Esophagus (tissue), 2 donors: Measurements from ENCODE around the gene SDSL. TPM values are rescaled to one million over a fixed set of nuclear protein-coding genes. Genes with fewer than 3 reads are reported as not detected.

Experiments used
- H3K27ac ChIP-seq, 2 donors: one replicate each; pipeline ENCODE4 v1.5.1; 2013; ENCODE audit warnings: low read depth in 2 of 2, mild to moderate bottlenecking in 2 of 2, inconsistent platforms in 1 of 2, low read length in 1 of 2, moderate library complexity in 1 of 2
- H3K27me3 ChIP-seq, 2 donors: one replicate each; pipeline ENCODE4 v1.6.1; 2013; ENCODE audit warnings: low read length in 2 of 2, control low read depth in 1 of 2, mild to moderate bottlenecking in 1 of 2; ENCODE audit not compliant: insufficient read depth in 2 of 2, control insufficient read depth in 1 of 2
- H3K36me3 ChIP-seq, 2 donors: one replicate each; pipeline ENCODE4 v1.6.1; 2013; ENCODE audit warnings: low read length in 1 of 2; ENCODE audit not compliant: control insufficient read depth in 2 of 2, insufficient read depth in 2 of 2
- H3K4me1 ChIP-seq, 2 donors: one replicate each; pipeline ENCODE4 v1.6.1; 2013; ENCODE audit warnings: low read length in 1 of 2; ENCODE audit not compliant: control insufficient read depth in 2 of 2, insufficient read depth in 2 of 2
- H3K4me3 ChIP-seq, 2 donors: one replicate each; pipeline ENCODE4 v1.5.1; 2013; ENCODE audit warnings: low read length in 2 of 2, mild to moderate bottlenecking in 2 of 2, low read depth in 1 of 2, moderate library complexity in 1 of 2
- H3K9me3 ChIP-seq, 2 donors: one replicate each; pipeline ENCODE4 v1.6.1; 2013; ENCODE audit warnings: mild to moderate bottlenecking in 2 of 2, low read depth in 1 of 2, low read length in 1 of 2, moderate library complexity in 1 of 2; ENCODE audit not compliant: control insufficient read depth in 2 of 2, insufficient read depth in 1 of 2
- WGBS, 2 donors: extraction: QIAGEN DNeasy Blood & Tissue Kit; methylation state at CpG; one replicate each; pipeline ENCODE4 v1.1.7; 2013; 5-methylcytosine and 5-hydroxymethylcytosine counted together
- polyA plus RNA-seq, 2 donors: library from polyadenylated mRNA; stranded (reverse); fragments of 200-250 nt; gene quantifications; one replicate each; pipeline ENCODE4 v1.2.3, GENCODE V29; 2013
- donor health status: healthy with polysubstance abuse.
- donor health status: Bipolar disorder and iron deficiency.

Gene SDSL
- polyA plus RNA-seq, 2 donors: 0.65 to 1.3 TPM

- Histone ChIP-seq H3K36me3 (no peaks in the 10 kb centered on the region), H3K27me3 (no peaks in the 10 kb centered on the region), H3K27ac (no peak overlapping the region), H3K4me1 (no peaks in the 10 kb centered on the region), H3K9me3 (no peaks in the 10 kb centered on the region), H3K4me3 (no peak overlapping the region)
- 45 to 52% methylated on average over 4 of the region's 4 CpGs for WGBS, 2 donors
These were observed 34.6 kb downstream of the SDSL start for GRCh38 chr12:113456761-113457160.

- Histone ChIP-seq H3K27me3 (no peaks in the 10 kb centered on the region), H3K36me3 (no peaks in the 10 kb centered on the region), H3K9me3 (no peaks in the 10 kb centered on the region), H3K27ac (no peak overlapping the region), H3K4me3 (no peak overlapping the region), H3K4me1 (no peaks in the 10 kb centered on the region)
- 53 to 54% methylated on average over 10 of the region's 10 CpGs for WGBS, 2 donors
These were observed 35.0 kb downstream of the SDSL start for GRCh38 chr12:113457185-113457584.

DNA sequence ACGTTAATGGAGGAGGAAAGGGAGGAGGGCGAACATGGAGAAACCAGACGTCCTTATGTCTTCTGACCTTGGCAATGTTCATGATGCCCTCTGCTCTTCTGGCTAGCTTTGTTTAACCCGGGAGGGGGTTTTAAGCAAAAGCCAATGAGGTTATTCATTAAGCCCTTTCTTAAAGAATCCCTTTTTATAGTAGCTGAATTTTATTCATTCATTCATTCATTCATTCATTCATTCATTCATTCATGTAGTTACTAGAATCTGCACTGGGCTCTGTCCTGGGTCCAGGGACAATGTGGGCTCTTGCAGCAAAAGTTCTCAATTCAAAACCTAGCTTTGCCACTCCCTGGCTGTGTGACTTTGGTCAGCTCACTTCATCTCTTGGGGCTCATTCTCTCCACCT, 35.5 kb downstream of the SDSL start:
- Histone ChIP-seq H3K27ac (no peak overlapping the region), H3K36me3 (no peaks in the 10 kb centered on the region), H3K27me3 (peaks cover 0 to under 1% of the 10 kb centered on the region in 2 donors), H3K4me1 (no peaks in the 10 kb centered on the region), H3K4me3 (no peak overlapping the region), H3K9me3 (no peaks in the 10 kb centered on the region)
- 47 to 55% methylated on average over 4 of the region's 4 CpGs for WGBS, 2 donors

DNA sequence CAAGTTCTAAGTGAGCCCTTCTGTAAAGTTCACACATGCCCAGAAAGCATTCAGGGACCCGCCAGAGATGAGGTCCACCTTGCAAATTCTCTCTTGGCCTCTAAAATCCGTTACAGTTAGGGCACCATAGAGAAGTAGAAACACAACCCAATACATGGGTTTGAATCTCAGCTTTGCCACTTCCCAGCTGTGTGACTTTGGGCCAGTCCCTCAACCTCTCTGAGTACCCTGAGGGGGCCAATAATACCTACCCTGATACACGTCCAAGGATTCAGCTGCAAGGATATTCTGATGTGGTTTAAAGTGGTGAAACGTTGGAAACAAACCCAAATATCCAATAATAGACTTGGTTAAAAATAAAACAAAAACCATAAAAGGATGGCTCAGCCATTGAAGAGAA, 37.8 kb downstream of the SDSL start:
- 25 to 39% methylated on average over 4 of the region's 4 CpGs for WGBS, 2 donors
- no peak overlapping the region for H3K27ac ChIP-seq
- H3K36me3 ChIP-seq: no peaks in the 10 kb centered on the region
- no peaks in the 10 kb centered on the region for H3K9me3 ChIP-seq
- H3K27me3 ChIP-seq: peaks cover 0 to 17% of the 10 kb centered on the region in 2 donors
- no peak overlapping the region for H3K4me3 ChIP-seq
- peaks cover 8 to 11% of the 10 kb centered on the region in 2 donors for H3K4me1 ChIP-seq

- Histone ChIP-seq H3K36me3 (no peaks in the 10 kb centered on the region), H3K4me1 (peaks cover 11 to 16% of the 10 kb centered on the region in 2 donors), H3K27ac (no peak overlapping the region), H3K9me3 (peaks cover 0 to 2% of the 10 kb centered on the region in 2 donors), H3K27me3 (peaks cover 11 to 32% of the 10 kb centered on the region in 2 donors), H3K4me3 (no peak overlapping the region)
- 34 to 39% methylated on average over 5 of the region's 5 CpGs for WGBS, 2 donors
These were observed 39.5 kb downstream of the SDSL start for GRCh38 chr12:113461666-113462065.

DNA sequence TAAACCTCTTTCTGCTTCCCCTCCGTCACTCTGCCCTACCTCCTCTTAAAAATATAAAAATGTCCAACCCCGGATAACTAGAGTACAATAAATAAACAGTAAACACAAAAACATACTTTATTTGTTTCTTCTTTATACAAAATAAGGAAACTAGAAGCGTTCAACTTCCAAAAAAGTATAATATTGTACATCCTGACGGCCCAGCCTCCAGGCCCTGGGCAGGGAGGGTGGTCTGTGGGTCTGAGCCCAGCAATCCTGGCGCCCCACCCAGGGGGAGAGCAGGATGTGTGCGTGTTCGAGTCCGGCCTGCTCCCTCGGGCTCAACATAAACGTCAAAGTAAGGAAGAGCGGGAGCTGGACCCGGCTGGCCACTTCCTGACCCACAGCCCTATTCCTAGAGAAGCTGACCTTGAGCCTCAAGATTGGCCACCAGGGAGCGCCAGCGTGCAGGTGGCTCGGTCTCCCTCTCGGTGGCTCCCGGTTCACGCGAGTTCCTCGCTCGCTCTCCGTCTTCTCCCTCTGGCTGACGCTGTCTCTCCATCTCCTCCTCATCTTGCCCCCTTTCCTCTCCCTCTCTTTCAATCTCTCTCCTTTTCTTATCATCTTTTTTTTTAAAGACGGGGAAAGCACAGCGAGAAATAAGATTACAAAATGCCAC, 40.1 kb downstream of the SDSL start:
- Histone ChIP-seq H3K4me1 (peaks cover 11 to 16% of the 10 kb centered on the region in 2 donors), H3K27me3 (peaks cover 11 to 36% of the 10 kb centered on the region in 2 donors), H3K27ac (no peak overlapping the region), H3K4me3 (no peak overlapping the region), H3K9me3 (peaks cover 0 to 2% of the 10 kb centered on the region in 2 donors), H3K36me3 (no peaks in the 10 kb centered on the region)
- 10 to 12% methylated on average over 25 of the region's 25 CpGs for WGBS, 2 donors

DNA sequence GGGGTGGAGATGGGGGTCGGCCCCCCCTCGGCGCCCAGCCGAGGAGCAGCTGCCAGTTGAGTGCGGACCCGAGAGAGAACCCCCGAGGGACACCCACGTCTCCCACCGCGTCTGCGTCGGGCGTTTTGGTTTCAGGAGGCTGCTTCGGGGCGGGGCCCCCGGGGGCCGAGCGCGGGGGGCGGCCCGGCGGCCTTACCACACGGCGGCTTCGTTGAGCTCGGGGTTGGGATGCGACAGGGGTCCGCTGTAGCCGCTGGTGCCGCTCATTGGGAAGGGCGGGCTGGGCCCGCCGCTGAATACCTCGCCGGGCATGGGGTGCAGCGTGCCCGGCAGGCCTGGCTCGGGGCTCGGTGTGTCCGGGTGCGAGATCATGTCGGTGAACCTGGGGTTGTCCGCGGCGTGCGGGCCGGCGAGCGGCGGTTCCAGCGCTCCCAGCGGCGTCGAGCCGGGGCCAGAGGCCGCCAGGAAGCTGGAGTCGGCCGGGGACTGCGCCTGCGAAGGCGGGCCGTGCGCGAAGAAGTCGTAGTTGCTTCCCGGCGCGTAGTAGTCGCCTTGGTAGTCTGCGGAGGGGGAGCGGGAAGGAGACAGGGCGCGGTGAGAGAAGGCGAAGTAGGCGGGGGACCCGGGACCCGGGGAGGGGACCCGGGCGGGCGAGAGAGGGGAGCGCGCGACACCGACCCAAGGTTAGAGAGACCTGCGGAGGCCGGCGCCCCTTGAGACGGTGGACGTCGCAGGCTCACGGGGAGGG, 41.0 kb downstream of the SDSL start:
- Histone ChIP-seq H3K4me3 (peak overlapping the region; percentile 1 to 20), H3K27ac (no peak overlapping the region), H3K4me1 (peaks cover 16 to 18% of the 10 kb centered on the region in 2 donors), H3K27me3 (peaks cover 11 to 45% of the 10 kb centered on the region in 2 donors), H3K36me3 (no peaks in the 10 kb centered on the region), H3K9me3 (peaks cover 0 to 2% of the 10 kb centered on the region in 2 donors)
- WGBS, 2 donors: 2 to 3% methylated on average over 66 to 91 of the region's 91 CpGs

GRCh38 chr12:113463746-113464451, 41.7 kb downstream of the SDSL start:
- H3K4me1 ChIP-seq: peaks cover 16 to 19% of the 10 kb centered on the region in 2 donors
- H3K27ac ChIP-seq: no peak overlapping the region
- no peaks in the 10 kb centered on the region for H3K36me3 ChIP-seq
- peak overlapping the region in 1 of 2 donors; percentile 2 for H3K4me3 ChIP-seq
- WGBS, 2 donors: 3 to 4% methylated on average over 49 to 57 of the region's 57 CpGs
- H3K9me3 ChIP-seq: peaks cover 0 to 2% of the 10 kb centered on the region in 2 donors
- H3K27me3 ChIP-seq: peaks cover 11 to 46% of the 10 kb centered on the region in 2 donors

DNA sequence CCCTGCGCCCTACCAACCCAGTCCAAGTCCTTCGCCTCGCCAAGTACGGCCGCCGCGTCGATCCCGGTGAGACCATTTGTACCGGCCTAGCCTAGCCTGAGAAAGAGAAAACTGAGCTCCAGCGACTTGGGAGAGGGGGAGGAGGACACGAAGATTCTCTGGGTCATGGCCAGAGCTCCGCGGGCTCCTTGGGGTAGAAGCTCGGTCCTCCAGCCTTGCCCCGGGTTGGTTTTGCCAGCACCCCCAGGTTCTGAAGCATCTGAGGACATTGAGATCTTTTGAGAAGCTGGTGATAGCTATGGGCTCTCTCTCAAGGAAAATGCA, 42.2 kb downstream of the SDSL start:
- Histone ChIP-seq H3K4me3 (peak overlapping the region in 1 of 2 donors; percentile 0), H3K36me3 (no peaks in the 10 kb centered on the region), H3K4me1 (peaks cover 16 to 19% of the 10 kb centered on the region in 2 donors), H3K9me3 (peaks cover 0 to 2% of the 10 kb centered on the region in 2 donors), H3K27me3 (peaks cover 12 to 51% of the 10 kb centered on the region in 2 donors), H3K27ac (no peak overlapping the region)
- 3 to 4% methylated on average over 16 of the region's 16 CpGs for WGBS, 2 donors
